Measurements from ENCODE around the gene KLHL2.
A peak's percentile ranks its signal among the peaks of the same experiment; 100 is the strongest.

KLHL2 gene

DNA sequence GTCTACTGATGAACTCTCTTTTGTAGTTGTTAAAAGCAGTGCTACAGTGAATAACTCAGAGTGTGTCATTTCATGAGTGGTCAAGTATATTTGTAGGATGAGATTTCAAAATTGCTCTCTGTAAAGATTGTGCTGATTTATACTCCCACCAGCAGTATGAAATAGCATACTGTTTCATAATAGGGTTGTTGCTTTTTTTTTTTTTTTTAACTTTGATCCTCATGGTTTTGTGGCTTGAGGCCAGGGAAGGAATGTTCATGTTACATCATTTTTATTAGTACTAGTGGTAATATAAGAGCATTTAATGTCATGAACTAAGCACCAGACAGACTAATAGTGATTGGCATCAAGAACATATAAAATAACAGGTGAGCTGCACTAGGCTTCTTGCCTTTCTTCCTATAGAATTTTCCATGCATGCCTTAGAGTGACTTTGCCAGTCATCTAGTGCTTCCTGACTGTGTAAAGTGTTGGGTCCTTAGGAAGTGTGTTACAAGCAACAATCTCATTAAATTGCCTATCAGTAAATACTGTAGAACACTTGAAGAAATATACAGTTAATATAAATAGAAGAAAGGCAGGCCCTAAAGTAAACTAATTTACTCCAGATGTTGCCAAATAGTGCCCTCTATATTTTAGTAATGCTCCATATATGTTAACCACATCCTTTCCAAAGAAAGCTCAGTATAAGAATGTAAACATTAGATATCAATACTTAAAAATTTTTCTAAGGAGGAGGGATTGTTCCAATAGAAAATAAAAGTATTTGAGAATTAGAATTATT lies 81.5 kb downstream of the KLHL2 start:
- DNase-seq (ENCODE audit: low spot score), result no peak

DNA sequence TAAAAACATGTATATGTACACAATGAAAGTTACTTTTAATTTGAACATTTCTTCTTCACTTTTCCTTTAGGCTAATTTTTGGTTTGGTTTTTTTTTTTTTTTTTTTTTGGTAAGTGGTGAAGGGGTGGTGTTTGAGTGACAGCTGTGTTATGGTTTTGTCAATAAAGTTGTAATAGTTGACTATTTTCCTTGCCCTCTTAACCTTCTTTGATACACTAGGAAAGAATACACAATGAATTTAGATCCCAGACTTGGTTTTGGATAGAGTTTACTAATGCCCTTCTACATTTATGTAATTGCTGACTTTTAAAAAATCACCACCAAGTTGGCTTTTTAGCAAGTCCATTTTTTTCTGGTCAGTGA lies 82.0 kb downstream of the KLHL2 start:
- DNase-seq (ENCODE audit: low spot score), result no peak

DNA sequence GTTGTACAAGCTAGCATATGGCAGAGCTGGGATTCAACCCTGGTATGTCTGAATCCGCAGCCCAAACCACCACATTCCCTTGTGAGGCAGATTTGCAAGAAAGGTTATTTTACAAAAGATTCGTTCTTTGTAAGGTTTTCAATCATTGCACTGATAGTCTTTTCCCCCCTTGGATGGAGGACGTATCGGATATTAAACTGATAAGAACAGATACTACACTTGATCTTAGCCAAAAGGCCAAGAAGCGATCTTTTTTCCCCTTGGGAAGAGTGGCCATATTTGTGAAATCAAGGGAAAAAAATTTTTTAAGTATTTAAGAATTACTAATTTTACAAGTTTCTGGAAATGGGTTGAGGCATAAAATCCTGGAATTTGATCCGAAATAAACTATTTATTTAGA lies 85.7 kb downstream of the KLHL2 start:
- no peak for DNase-seq (ENCODE audit: low spot score)

DNA sequence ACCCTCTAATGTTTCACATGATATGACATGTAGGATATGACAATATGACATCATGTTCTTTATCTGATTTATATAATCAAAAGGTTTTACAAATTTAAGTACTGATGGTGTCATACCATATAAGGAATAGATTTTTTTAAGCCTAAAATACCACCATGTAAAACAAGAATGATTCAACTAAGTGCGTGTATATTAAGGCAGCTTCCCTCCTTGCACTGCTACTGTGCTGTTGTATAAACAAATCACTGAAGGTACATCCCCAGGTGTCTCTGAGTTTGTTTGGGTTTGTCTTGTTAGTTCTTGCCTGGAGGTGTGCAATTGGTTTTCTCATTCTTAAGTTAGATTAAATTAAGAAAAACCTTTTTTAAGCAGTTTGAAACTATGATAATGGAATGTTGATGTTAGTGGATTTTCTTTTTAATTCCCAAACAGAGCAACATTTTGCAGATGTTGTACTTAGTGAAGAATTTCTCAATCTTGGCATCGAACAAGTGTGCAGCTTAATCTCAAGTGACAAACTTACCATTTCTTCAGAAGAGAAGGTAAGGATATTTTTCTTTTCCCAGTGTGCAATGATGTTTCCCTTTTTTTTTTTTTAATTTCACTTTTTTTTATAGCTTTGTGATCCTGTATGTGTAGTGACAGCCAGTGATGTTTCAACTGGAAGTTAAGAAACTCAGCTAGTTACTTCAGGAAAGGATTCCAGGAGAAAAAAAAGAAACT lies 86.7 kb downstream of the KLHL2 start:
- DNase-seq (ENCODE audit: low spot score), result no peak

DNA sequence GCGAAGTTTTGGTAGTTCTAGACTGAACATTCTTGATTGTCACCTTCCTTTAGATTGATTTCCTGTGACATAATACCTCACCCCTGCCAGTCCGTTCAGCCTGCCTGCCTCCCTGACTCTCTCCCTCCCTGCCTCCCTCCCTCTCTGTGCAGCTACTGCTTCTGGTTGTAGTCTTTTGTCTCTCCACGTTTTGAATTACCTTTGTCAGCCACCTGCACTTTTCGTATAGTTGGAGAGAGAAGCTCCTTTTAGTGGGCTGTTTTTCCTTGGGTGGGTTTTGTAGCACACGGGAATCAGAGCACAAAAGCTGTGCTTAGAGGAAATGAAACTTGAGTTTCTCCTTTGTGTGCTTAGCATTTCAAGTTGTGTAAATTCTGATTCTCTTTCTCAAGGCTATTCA lies 87.5 kb downstream of the KLHL2 start:
- no peak for DNase-seq (ENCODE audit: low spot score)

DNA sequence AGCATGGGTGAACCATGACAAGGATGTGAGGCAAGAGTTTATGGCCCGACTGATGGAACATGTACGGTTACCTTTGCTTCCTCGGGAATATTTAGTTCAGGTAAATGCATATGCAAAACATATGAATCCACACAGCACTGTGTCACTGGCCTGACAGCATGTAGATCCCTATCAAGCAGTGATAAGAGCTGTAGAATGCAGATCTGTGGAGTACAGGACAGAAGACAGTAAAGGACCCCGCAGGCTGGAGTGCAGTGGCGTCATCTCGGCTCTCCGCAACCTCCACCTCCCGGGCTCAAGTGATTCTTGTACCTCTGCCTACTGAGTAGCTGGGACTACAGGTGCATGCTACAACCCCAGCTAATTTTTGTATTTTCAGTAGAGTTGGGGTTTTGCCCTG lies 90.3 kb downstream of the KLHL2 start:
- no peak for DNase-seq (ENCODE audit: low spot score)

DNA sequence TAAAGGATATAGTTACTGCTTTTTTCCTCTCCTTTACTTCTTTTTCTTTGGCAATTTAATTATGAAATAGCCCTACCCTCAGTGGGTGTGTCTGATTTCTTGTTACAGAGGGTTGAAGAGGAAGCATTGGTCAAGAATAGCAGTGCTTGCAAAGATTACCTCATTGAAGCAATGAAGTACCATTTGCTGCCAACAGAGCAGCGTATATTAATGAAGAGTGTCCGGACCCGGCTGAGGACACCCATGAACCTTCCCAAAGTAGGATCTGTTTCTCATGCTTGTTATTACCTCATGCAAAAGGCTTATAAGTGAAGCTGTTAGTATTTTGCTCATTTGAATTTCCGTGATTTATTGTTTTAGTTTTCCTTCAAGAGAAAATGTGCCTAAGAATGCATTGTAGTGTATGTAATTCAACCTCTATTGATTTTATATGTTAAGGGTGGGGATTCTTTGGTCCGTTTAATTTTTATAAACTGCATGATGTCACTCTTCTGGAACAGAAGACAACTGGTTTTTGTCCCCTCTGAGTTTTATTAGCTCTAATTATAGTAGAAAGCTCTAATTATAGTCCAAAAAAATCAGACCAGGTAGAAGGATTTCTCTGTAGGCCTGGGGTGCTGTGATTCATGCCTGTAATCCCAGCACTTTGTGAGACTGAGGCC lies 92.2 kb downstream of the KLHL2 start:
- DNase-seq (ENCODE audit: low spot score), result no peak

DNA sequence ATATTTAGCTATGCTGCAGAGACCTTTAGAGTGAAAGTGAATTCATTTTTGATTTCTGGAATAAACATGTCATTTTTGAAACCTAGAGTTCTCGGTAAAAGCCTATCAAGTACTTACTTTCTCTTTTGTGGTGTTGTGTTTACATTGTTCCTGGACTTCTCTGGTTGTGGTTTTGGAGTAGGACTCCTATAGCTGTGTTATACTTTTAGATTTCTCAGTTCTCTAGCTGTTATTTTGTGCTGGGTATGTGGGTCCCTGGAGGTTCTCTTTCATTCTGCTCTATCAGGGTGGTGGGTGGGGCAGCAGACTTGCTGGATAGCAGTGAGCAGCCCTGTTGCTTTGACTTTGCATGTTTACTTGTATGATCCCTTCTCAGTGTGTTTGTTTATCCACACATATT lies 94.5 kb downstream of the KLHL2 start:
- no peak for DNase-seq (ENCODE audit: low spot score)

DNA sequence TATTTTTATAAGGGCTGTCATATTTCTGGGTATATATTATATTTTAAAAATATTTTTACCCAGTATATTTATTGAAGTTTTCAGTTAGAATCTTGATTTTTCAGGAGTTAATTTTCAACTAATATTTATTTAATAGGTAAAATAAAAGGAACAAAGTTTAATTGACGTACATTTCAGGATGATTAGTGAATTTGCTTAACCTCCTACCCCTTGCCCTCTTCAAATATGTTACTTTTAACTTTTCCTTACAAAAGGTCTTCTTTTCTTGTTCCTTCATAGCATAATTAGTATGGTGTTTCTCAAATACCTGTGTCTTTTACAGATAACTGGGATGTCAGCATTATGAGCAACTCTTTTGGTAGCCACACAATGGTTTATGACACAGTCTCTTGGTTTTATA lies 95.3 kb downstream of the KLHL2 start:
- no peak for DNase-seq (ENCODE audit: low spot score)

DNA sequence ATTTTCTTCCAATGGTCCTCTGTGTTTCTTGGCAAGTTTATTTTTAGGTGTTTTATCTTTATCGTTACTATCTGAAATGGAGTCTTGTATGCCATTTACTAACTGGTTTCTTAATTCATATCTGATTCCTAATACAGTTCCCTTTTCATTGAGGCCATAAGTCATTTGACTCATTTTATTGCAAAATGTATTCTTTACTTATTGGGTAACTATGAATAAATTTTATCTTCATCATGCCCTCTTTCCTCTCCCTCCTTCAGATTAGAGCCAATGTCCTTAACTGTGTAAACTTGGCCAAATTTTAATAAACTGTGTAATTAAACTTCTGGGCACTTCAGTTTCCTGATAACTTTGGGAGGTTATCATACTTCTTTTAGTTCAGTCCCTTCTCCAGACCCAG lies 100.8 kb downstream of the KLHL2 start:
- no peak for DNase-seq (ENCODE audit: low spot score)

DNA sequence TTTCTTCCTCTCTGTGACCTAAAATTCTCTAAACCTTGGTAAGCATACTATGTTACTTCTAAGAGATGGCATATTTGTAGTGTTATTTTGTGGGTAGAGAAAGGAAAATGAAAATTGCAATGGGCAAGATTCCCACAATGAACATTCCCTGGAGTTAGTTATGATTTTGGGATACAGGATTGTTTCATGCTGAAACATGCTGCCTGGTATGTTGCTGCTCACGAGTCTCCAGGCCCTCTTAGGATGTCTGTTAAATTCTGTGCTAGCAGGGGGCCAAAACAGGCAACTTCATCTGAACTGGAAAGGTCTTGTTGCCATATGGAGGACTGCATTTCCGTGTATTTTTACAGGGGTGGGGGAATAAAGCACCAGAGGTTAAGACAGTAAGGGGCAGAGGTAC lies 101.2 kb downstream of the KLHL2 start:
- DNase-seq (ENCODE audit: low spot score), result no peak

DNA sequence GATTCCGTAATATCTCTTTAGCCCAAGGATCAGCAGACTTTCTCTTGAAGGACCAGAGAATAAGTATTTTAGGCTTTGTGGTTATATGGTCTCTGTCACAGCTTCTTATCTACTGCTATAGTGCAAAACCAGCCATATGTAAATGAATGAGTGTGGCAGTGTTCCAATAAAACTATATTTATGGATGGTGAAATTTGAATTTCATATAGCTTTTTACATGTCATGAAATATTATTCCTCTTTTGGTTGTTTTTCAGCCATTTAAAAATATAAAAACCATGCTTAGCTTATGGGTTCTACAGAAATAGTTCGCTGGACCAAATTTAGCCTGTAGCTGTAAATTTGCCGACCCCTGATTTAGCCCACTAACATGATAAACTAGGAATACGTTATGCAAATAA lies 102.1 kb downstream of the KLHL2 start:
- DNase-seq (ENCODE audit: low spot score), result no peak

DNA sequence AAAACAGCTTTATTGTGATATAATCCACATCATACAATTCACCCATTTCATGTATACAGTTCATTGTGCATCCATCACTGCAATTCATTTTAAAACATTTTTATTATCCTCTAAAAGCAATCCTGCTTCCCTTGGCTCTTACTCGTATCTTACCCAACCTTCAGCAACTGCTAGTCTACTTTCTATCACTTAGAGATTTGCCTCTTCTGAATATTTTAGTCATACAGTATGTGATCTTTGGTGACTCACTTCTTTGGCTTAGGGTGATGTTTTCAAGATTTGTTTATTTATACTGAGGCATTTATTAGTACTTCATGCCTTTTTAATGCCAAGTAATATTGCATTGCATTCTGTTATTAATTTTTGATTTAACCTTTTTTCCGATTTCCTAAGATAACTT lies 105.1 kb downstream of the KLHL2 start:
- DNase-seq (ENCODE audit: low spot score), result no peak

DNA sequence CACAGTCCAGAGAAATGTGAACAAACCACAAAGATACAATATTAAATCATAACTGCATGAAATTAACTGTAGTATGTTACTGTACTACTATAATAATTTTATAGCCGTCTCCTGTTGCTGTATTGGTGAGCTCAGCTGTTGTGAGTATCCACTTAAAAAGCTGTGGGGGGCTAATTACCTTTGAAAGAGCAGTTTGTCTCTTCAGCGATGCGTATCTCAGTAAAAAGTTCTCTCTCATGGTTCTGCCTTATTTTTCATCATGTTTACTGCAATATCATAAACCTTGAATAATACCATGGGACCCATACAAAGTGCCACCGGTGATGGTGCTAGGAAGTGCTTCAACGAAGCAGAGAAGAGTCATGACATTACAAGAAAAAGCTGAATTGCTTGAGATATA lies 111.7 kb downstream of the KLHL2 start:
- no peak for DNase-seq (ENCODE audit: low spot score)

DNA sequence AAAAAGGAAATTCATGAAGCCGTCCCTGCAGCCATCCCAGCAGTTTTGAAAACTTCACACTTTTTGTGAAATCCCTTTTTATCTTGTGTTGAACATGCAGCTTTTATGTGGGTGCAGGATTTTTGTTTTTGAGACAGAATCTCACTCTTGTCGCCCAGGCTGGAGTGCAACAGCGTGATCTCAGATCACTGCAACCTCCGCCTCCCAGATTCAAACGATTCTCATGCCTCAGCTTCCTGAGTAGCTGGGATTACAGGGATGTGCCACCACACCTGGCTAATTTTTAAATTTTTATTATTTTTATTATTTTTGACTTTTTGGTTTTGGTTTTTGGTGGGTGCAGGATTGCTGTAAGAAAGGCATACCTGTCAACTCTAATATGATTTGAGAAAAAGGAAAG lies 112.1 kb downstream of the KLHL2 start:
- DNase-seq (ENCODE audit: low spot score), result no peak

DNA sequence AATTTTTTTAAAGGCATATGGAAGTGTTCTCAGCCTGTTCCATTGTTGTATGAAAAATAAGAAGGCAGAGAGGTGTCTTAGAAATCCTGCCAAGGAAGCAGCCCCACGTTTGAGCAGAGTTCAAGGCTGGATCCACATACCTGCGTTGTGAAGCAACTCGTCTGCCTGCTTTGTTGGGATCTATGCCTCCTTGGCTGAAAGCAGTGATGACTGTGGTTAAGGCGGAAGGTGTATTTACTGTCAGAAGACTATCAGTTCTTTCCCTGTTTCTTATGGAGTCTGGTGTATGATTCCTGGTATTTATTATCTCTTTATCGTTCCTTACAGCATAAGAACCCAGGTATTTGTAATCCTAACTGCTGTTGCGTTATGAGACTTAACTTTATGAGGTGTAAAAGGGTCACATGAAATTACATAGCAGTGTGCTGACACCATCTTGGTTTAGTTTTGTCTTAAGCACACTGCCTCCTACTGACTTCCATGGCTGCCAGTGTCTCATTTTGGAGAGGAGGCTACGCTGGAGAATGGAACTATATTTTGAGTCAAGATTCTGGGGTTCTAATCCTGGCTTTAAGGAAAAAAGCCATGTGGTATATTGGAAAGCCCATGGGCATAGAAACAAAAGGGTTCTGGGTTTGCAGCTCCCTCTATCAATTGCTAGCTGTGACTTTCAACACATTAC lies 117.0 kb downstream of the KLHL2 start:
- no peak for DNase-seq (ENCODE audit: low spot score)

DNA sequence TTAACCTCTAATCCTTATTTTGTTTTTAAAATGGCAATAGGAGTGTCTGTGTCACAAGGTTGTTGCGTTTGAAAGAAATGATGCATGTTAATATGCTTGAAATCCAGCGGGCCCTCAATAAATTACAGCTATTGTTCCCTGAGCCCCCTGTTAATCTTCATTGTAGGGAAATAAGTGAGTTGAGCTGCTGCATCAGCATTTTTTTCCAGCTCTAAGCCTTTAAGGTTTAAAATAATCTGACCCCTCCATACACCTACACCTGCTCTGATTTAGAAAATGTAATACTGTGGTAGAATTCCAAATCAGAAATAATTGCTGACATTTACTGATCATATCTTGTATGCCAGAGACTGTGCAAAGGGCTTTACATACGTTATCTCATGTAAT lies 117.5 kb downstream of the KLHL2 start:
- no peak for DNase-seq (ENCODE audit: low spot score)

DNA sequence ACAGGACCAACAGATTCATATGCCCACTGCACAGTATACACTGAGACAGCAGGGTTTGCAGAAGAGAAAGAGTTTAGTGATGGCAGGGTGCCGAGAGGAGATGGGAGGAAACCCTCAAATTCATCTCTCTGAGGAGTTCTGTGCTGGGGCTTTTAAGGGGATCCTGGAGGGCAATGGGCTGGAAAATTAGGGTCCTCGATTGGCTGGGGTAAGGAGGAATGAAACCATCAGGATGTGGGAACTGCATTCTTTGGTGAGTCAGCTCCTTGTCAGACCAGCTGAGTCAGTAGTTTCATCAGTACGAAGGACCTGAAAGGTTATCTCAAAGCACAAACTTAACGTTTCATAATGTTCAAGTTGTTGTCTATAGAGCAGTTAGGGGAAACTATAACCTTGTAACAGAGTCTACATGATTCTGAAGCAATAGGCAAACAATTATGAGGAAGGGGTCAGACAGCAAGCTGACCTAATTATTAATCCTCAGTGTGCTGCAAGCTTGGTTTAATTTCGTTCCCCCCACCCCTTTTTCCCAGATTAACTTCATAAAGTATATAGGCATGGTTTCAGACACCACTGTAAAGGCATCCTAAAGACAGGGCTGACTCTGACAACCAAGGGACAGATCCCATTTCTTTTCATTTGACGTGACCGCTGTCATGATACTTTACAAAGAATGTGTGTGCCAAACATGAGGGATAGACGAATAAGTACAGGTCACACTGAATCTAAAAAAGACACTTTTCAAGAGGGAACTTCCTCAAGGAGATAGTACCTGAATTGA lies 118.6 kb downstream of the KLHL2 start:
- peak; percentile 55 for DNase-seq (ENCODE audit: low spot score)

DNA sequence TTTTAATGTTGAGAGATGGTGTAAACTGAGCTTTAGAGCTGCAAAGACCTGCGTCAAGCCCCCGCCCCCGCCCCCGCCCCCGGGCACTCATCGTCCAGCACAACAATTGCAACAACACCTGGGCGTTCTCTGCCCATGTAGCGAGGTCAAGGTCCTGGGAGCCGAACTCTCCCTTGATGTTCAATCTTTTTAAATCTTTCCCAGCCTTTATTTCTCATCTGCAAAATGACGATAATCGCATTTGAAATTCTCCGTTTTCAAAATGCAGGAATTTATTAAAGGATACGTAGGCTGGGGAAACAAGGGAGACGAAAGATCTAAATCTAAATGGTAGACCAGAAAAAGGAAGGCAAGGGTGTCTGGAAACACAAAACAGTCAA lies 119.5 kb downstream of the KLHL2 start:
- DNase-seq (ENCODE audit: low spot score), result peak; percentile 46

DNA sequence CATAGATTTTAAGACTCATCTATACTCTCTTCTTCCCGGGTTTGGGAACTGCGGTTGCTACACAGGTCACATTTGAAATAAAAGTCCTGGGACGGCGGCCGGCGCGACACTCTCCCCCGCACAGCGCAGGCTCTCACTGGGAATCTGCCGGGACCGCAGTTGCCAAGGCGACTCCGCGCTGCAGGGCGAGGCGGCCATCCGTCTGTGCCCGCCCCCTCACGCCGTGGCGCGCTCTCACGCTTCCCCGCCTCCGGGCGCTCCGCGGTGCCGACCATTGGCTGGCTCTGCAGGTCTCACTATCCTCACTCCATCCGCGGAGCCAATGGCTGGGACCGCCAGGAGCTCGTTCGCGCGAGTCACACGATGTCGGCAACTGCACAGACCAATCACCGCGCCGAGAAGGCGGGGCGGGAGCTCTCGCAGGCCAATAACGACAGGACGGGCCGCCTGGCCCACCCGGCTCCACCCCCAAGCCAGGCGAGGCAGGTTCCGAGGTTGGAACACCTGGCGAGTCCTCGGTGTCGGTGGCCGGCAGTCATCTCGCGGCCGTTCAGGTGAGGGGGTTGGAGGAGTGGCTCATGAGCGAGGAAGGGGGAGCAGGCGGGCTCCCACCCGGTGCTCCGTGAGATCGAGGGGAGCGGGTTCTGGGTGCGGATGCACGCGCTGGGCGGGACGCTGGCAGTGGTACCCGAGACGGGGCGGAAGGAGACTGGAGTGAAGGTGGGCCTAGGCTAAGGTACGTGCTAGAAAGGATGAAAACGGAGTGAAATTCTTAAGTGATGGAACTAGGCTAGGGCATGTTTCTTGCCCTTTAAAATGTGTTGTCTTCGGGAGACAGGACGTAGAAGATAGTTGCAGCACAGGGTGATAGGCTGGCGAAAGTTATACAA lies 120.1 kb downstream of the KLHL2 start, which contains the start of gene MSMO1:
Gene MSMO1, plus strand, starts transcription at position 459 of the 890 bp plus-strand sequence. CDS start 5,702 bp downstream, outside the sequence.
- peak; percentile 97 for DNase-seq (ENCODE audit: low spot score)

DNA sequence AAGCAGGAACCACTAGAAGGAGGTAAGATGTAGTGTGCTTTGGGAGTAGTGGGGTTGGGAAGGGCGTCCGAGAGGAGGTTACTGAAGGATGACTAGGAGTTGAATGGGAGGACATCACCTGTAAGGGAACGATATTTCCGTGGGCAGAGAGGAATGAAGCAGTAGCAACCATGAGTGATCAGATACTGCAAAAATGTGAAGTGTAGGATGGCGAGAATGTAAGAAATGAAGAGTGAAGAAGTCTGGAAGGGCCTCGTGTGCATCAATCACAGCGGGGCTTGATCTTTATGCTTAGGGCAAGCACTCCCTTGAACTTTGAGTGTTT lies 120.7 kb downstream of the KLHL2 start:
- DNase-seq (ENCODE audit: low spot score), result no peak

All from LoVo (cell line).